ENCODE measurements around the gene TMEM167B. TPM values are rescaled to one million over a fixed set of nuclear protein-coding genes. Genes with fewer than 3 reads are reported as not detected.

Gene TMEM167B
- total RNA-seq (2022) (21.8 and 23.5 TPM in 2 replicates), Bru-seq, nascent RNA (percentile 70 among the genes with signal in this experiment), BruChase-seq, experiment 1, labeled RNA remaining after a 2-hour chase (percentile 94 among the genes with signal in this experiment), BruChase-seq, experiment 2, labeled RNA remaining after a 6-hour chase (percentile 95 among the genes with signal in this experiment)
- long read RNA-seq, partial matches to known transcripts: 0 of 6 reads
- long read RNA-seq, other reads (novel, unspliced or antisense): 2 of 6 reads

DNA sequence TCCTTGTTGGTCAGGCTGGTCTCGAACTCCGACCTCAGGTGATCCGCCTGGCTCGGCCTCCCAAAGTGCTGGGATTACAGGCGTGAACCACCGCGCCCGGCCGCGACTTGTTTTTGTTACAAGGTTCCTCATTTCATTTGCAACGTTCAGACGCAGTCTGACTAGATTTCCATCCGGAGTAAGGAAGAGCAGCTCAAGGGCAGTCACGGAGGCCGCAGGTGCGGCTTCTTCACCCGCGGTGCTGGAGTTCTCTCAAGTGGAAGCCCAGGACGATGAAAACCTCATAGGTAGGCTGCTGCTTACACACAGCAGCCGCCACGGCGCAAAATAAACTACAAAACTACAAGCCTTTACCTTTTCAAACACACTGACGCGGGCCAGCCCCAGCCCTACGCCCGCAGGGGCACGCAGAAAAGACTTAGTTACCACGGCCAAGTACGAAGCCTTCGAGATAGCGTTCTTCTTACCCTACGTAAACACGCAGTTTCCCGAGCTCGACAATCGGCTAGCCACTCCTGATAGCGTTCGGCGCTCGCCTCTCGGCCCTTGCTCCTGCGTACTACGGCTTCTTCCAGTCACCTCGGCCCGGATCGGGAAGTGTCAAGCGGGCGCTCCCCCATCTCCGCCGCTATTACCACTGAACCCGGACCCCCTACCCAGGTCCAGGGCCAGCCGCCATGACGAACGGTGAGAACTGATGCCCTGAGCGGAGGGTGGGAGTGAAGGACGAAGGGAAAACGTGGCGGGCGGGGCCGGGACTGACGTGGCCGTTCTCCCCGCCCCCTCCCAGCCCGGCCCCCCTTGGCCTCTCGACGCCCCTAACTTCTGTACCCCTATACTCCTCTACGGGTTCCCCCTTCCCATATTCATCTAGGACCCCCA, at the start of gene TMEM167B:
Gene TMEM167B (plus strand): TSS at position 569 of the 882 bp plus-strand sequence. CDS start 109 bp downstream, at position 678.
- H3K4me3 ChIP-seq (ENCODE audit: low read depth, low read length): peak within 1 kb of the TSS; percentile 48
- no peaks in the 10 kb centered on the region for H3K36me3 ChIP-seq (ENCODE audit: control insufficient read depth, insufficient read depth, low read length)
- Mint-ChIP-seq H3K4me3 (ENCODE audit: unreplicated experiment) (peak within 1 kb of the TSS; percentile 96), H3K27me3 (ENCODE audit: insufficient read depth, unreplicated experiment) (no peaks in the 10 kb centered on the region), H3K4me1 (ENCODE audit: low read depth, unreplicated experiment) (peaks cover 6% of the 10 kb centered on the region), H3K27ac (ENCODE audit: unreplicated experiment) (peak within 1 kb of the TSS; percentile 94), H3K9me3 (ENCODE audit: unreplicated experiment) (no peaks in the 10 kb centered on the region), H3K36me3 (ENCODE audit: insufficient read depth, unreplicated experiment) (peaks cover 6% of the 10 kb centered on the region)
- TF ChIP-seq, protein P1, sequence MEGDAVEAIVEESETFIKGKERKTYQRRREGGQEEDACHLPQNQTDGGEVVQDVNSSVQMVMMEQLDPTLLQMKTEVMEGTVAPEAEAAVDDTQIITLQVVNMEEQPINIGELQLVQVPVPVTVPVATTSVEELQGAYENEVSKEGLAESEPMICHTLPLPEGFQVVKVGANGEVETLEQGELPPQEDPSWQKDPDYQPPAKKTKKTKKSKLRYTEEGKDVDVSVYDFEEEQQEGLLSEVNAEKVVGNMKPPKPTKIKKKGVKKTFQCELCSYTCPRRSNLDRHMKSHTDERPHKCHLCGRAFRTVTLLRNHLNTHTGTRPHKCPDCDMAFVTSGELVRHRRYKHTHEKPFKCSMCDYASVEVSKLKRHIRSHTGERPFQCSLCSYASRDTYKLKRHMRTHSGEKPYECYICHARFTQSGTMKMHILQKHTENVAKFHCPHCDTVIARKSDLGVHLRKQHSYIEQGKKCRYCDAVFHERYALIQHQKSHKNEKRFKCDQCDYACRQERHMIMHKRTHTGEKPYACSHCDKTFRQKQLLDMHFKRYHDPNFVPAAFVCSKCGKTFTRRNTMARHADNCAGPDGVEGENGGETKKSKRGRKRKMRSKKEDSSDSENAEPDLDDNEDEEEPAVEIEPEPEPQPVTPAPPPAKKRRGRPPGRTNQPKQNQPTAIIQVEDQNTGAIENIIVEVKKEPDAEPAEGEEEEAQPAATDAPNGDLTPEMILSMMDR (IDR thresholded peaks at IDR 0.05; ENCODE audit: insufficient read depth in 1 of 2, low read depth in 1 of 2, low read length in 1 of 2, severe bottlenecking in 1 of 2, unreplicated experiment in 1 of 2): no peak
- intact Hi-C loops (cut with micrococcal nuclease; ENCODE audit: unreplicated experiment): loop anchor here (1.0 to 10.0 kb wide), 3 partner anchors 10 to 307 kb away; partner anchors contain the start of gene SORT1
- TSS peak; percentile 74 for BruUV-seq (replicated peaks)
- H3K4me1 ChIP-seq: no peaks in the 10 kb centered on the region
- CTCF ChIA-PET: interaction anchor here (3.5 kb wide), 1 partner anchor 10 kb away, joined by 13 read pairs; no protein-coding TSS in a partner anchor
- no peaks in the 10 kb centered on the region for H3K27me3 ChIP-seq (replicated peaks; ENCODE audit: control insufficient read depth, insufficient read depth, low read length)
- DNase-seq: peak; percentile 85 to 92
- POLR2A ChIA-PET: interaction anchor here (0.5 to 1.8 kb wide), 5 partner anchors 10 to 164 kb away, joined by 3 to 12 read pairs (median 4); partner anchors contain the start of genes SARS1, TAF13 and WDR47
- no peaks in the 10 kb centered on the region for H3K9me3 ChIP-seq

DNA sequence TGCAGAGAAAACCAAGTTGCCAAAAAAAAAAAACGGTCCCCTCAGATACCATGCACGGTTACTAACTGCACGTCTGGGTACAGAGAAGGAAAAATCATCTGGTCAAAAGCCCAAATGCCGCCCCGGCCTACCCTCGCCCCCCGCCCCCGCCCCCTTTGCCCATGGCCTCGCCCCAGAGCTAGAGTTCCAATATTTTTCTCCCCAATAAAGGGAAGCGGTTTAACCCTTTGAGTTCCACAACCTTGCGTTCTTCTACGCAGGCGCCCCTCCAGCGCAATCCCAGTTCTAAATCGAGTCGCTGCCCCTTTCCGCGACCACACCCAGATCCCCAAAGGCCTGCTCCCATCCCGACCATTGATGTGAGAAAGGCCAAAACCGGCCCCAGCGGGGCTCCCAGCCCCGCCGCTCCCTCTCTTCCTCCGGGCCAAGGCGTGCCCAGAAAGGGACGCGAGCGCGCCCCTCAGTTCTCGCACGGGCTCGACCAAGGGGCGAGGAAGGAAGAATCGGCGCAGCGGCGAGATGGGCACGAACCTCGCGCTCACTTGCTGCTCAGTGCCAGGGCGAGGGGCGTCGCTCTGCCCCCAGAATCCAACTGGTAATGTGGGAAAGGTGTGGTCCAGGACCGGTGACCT, 49.5 kb upstream of the TMEM167B start:
- no peaks in the 10 kb centered on the region for H3K9me3 ChIP-seq
- Mint-ChIP-seq H3K27me3 (ENCODE audit: insufficient read depth, unreplicated experiment) (no peaks in the 10 kb centered on the region), H3K36me3 (ENCODE audit: insufficient read depth, unreplicated experiment) (peaks cover 6% of the 10 kb centered on the region), H3K9me3 (ENCODE audit: unreplicated experiment) (no peaks in the 10 kb centered on the region), H3K4me1 (ENCODE audit: low read depth, unreplicated experiment) (peaks cover 5% of the 10 kb centered on the region), H3K27ac (ENCODE audit: unreplicated experiment) (peak overlapping the region; percentile 74), H3K4me3 (ENCODE audit: unreplicated experiment) (peak overlapping the region; percentile 97)
- H3K4me1 ChIP-seq: no peaks in the 10 kb centered on the region
- BruUV-seq (replicated peaks): no TSS peak
- intact Hi-C loops (cut with micrococcal nuclease; ENCODE audit: unreplicated experiment): loop anchor here (2.0 kb wide), 1 partner anchor 34 kb away; no protein-coding TSS in a partner anchor
- CTCF ChIA-PET: no interaction called here
- peak in 1 of 2 experiments; percentile 2 for DNase-seq
- TF ChIP-seq, protein P1 (IDR thresholded peaks at IDR 0.05; ENCODE audit: insufficient read depth in 1 of 2, low read depth in 1 of 2, low read length in 1 of 2, severe bottlenecking in 1 of 2, unreplicated experiment in 1 of 2): no peak
- no peaks in the 10 kb centered on the region for H3K36me3 ChIP-seq (ENCODE audit: control insufficient read depth, insufficient read depth, low read length)
- no peaks in the 10 kb centered on the region for H3K27me3 ChIP-seq (replicated peaks; ENCODE audit: control insufficient read depth, insufficient read depth, low read length)
- POLR2A ChIA-PET: interaction anchor here (0.6 to 1.1 kb wide), 4 partner anchors 13 to 59 kb away, joined by 3 to 5 read pairs (median 4); no protein-coding TSS in a partner anchor
- peak overlapping the region; percentile 51 for H3K4me3 ChIP-seq (ENCODE audit: low read depth, low read length)
